Erythroblast (primary cell): Measurements from ENCODE around the gene NDUFA3.

ENCODE experiments used
- GATA1 ChIP-seq: IDR thresholded peaks from 2 replicates; pipeline ENCODE4 v1.6.1; 2011; ENCODE audit warnings: low read depth, mild to moderate bottlenecking, control low read depth, low read length, moderate library complexity
- POLR2A ChIP-seq: IDR thresholded peaks from 2 replicates; pipeline ENCODE4 v1.6.1; 2011; ENCODE audit warnings: mild to moderate bottlenecking, low read length

DNA sequence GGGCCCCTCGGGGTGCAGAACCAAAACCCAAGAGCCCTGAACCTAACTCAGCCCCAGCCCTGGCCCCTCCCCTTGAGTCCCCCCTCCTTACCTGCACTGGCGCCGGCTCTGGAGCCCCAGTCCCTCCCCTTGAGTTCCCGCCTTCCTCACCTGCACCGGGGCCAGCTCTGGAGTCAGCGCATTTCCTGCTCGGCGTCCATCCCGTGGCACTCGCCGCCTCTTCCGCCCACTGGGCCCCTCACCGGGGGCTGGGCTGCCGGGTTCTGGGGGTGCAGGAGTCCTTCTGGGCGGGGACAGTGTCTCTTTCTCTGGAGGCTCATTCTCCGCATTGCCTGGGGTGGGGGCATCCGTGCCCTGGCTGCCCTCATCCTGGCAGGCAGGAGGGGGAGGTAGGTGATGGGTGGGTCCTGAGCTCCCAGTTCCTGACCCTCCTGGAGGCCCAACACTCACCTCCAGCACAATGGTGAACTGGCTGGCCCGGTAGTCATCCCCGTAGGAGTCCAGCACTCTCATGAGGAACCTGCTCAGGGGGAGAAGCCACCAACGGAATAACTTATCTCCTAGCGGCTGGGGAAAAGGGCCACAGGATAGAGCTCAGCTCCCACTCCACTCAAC, 5.3 kb downstream of the NDUFA3 start:
- TF ChIP-seq POLR2A (no peak), GATA1 (no peak)
